ENCODE measurements around the gene MIPEP.

DNA sequence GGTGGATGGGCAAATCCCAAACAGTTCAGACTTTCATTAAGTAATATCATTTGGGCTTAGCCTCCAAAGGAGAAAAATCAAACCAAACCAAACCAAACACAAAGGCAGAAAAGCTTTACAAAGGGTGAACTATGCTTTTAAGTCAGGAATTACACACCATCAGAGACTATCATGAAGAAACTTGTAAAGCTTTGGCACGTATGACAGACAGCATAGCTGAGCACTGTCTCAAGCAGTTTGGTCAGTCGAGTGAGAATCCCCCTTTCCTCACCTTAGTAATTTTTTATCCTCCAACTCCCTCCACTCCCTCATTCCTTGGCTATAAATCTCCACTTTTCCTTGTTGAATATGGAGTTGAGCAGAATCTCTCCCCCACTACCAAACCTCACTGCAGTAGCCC lies 72.1 kb downstream of the MIPEP start:
- TF ChIP-seq, protein P1, sequence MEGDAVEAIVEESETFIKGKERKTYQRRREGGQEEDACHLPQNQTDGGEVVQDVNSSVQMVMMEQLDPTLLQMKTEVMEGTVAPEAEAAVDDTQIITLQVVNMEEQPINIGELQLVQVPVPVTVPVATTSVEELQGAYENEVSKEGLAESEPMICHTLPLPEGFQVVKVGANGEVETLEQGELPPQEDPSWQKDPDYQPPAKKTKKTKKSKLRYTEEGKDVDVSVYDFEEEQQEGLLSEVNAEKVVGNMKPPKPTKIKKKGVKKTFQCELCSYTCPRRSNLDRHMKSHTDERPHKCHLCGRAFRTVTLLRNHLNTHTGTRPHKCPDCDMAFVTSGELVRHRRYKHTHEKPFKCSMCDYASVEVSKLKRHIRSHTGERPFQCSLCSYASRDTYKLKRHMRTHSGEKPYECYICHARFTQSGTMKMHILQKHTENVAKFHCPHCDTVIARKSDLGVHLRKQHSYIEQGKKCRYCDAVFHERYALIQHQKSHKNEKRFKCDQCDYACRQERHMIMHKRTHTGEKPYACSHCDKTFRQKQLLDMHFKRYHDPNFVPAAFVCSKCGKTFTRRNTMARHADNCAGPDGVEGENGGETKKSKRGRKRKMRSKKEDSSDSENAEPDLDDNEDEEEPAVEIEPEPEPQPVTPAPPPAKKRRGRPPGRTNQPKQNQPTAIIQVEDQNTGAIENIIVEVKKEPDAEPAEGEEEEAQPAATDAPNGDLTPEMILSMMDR (IDR thresholded peaks at IDR 0.05; ENCODE audit: low read depth, low read length): no peak
- TF ChIP-seq, protein P2, sequence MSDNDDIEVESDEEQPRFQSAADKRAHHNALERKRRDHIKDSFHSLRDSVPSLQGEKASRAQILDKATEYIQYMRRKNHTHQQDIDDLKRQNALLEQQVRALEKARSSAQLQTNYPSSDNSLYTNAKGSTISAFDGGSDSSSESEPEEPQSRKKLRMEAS (IDR thresholded peaks at IDR 0.05; ENCODE audit: low read depth, low read length): no peak
